ES-I3 (cell line): Measurements from ENCODE around the gene TDO2.
"Not testable (repeated sequence)": the region's sequence is repeated elsewhere in the genome, so short reads cannot be mapped to it uniquely, and the experiment has no call there.

Source experiments
- H3K36me3 ChIP-seq: 2 replicates; pipeline ENCODE4 v1.6.1; 2013; ENCODE audit warnings: mild to moderate bottlenecking, low read length, control low read depth, moderate library complexity; ENCODE audit not compliant: insufficient read depth
- H3K4me1 ChIP-seq: 2 replicates; pipeline ENCODE4 v1.6.1; 2013; ENCODE audit warnings: mild to moderate bottlenecking, control low read depth, low read length; ENCODE audit not compliant: insufficient read depth
- H3K9ac ChIP-seq: 2 replicates; pipeline ENCODE4 v1.6.1; 2013; ENCODE audit warnings: low read depth, mild to moderate bottlenecking, low read length, moderate library complexity
- H3K9me3 ChIP-seq: 2 replicates; pipeline ENCODE4 v1.6.1; 2013; ENCODE audit warnings: mild to moderate bottlenecking, low read length, moderate library complexity; ENCODE audit not compliant: control insufficient read depth, insufficient read depth

Gene TDO2

GRCh38 chr4:155924637-155925036 is 21.1 kb downstream of the TDO2 start:
- Histone ChIP-seq H3K4me1 (no peaks in the 10 kb centered on the region), H3K9me3 (no peaks in the 10 kb centered on the region), H3K9ac (no peak overlapping the region), H3K36me3 (no peaks in the 10 kb centered on the region)

- no peaks in the 10 kb centered on the region for H3K9me3 ChIP-seq
- no peaks in the 10 kb centered on the region for H3K4me1 ChIP-seq
- no peak overlapping the region for H3K9ac ChIP-seq
- H3K36me3 ChIP-seq, result no peaks in the 10 kb centered on the region
Observed at GRCh38 chr4:155929833-155930232, 26.3 kb downstream of the TDO2 start.

- no peak overlapping the region for H3K9ac ChIP-seq
- no peaks in the 10 kb centered on the region for H3K36me3 ChIP-seq
- no peaks in the 10 kb centered on the region for H3K9me3 ChIP-seq
- H3K4me1 ChIP-seq, result no peaks in the 10 kb centered on the region
Observed at GRCh38 chr4:155930330-155930729, 26.8 kb downstream of the TDO2 start.

- no peaks in the 10 kb centered on the region for H3K4me1 ChIP-seq
- no peaks in the 10 kb centered on the region for H3K36me3 ChIP-seq
- H3K9ac ChIP-seq, result no peak overlapping the region
- H3K9me3 ChIP-seq, result no peaks in the 10 kb centered on the region
Observed at GRCh38 chr4:155931634-155932033, 28.1 kb downstream of the TDO2 start.

GRCh38 chr4:155934634-155935033 is 31.1 kb downstream of the TDO2 start:
- not testable (repeated sequence) for H3K4me1 ChIP-seq, H3K9me3 ChIP-seq, H3K9ac ChIP-seq, H3K36me3 ChIP-seq

- Histone ChIP-seq H3K36me3 (no peaks in the 10 kb centered on the region), H3K4me1 (no peaks in the 10 kb centered on the region), H3K9ac (no peak overlapping the region), H3K9me3 (no peaks in the 10 kb centered on the region)
Observed at GRCh38 chr4:155935389-155935986, 32.0 kb downstream of the TDO2 start.

GRCh38 chr4:155941085-155941790 is 37.7 kb downstream of the TDO2 start:
- Histone ChIP-seq H3K9ac (no peak overlapping the region), H3K36me3 (no peaks in the 10 kb centered on the region), H3K9me3 (no peaks in the 10 kb centered on the region), H3K4me1 (no peaks in the 10 kb centered on the region)

- Histone ChIP-seq H3K36me3 (no peaks in the 10 kb centered on the region), H3K4me1 (no peaks in the 10 kb centered on the region), H3K9ac (no peak overlapping the region), H3K9me3 (no peaks in the 10 kb centered on the region)
Observed at GRCh38 chr4:155941820-155942219, 38.3 kb downstream of the TDO2 start.

GRCh38 chr4:155943605-155944291 is 40.3 kb downstream of the TDO2 start:
- H3K9ac ChIP-seq, result no peak overlapping the region
- no peaks in the 10 kb centered on the region for H3K4me1 ChIP-seq
- no peaks in the 10 kb centered on the region for H3K36me3 ChIP-seq
- H3K9me3 ChIP-seq, result no peaks in the 10 kb centered on the region

- Histone ChIP-seq H3K9ac (no peak overlapping the region), H3K4me1 (no peaks in the 10 kb centered on the region), H3K9me3 (no peaks in the 10 kb centered on the region), H3K36me3 (no peaks in the 10 kb centered on the region)
Observed at GRCh38 chr4:155944516-155944915, 41.0 kb downstream of the TDO2 start.

GRCh38 chr4:155946486-155946885 is 43.0 kb downstream of the TDO2 start:
- Histone ChIP-seq H3K9ac (no peak overlapping the region), H3K36me3 (no peaks in the 10 kb centered on the region), H3K4me1 (no peaks in the 10 kb centered on the region), H3K9me3 (no peaks in the 10 kb centered on the region)

- Histone ChIP-seq H3K4me1 (no peaks in the 10 kb centered on the region), H3K36me3 (no peaks in the 10 kb centered on the region), H3K9ac (no peak overlapping the region), H3K9me3 (no peaks in the 10 kb centered on the region)
Observed at GRCh38 chr4:155948541-155948940, 45.0 kb downstream of the TDO2 start.

- H3K36me3 ChIP-seq, result no peaks in the 10 kb centered on the region
- no peaks in the 10 kb centered on the region for H3K9me3 ChIP-seq
- H3K4me1 ChIP-seq, result no peaks in the 10 kb centered on the region
- no peak overlapping the region for H3K9ac ChIP-seq
Observed at GRCh38 chr4:155950461-155950860, 47.0 kb downstream of the TDO2 start.

- Histone ChIP-seq H3K9me3 (no peaks in the 10 kb centered on the region), H3K4me1 (no peaks in the 10 kb centered on the region), H3K36me3 (no peaks in the 10 kb centered on the region), H3K9ac (no peak overlapping the region)
Observed at GRCh38 chr4:155952501-155952901, 49.0 kb downstream of the TDO2 start.
